ENCODE measurements around the gene HIRA. TPM values are rescaled to one million over a fixed set of nuclear protein-coding genes. Genes with fewer than 3 reads are reported as not detected.

HIRA gene
- total RNA-seq, 1 experiment from 2014 or later: 24.3 TPM

- DNase-seq (ENCODE audit: unreplicated experiment): no peak
- no peak overlapping the region for H3K27ac Mint-ChIP-seq (ENCODE audit: low read depth, unreplicated experiment)
- no TSS peak for BruUV-seq (replicated peaks)
- intact Hi-C loops (cut with micrococcal nuclease): no loop called here
- H3K9me3 Mint-ChIP-seq (ENCODE audit: unreplicated experiment): no peaks in the 10 kb centered on the region
- ChIA-PET POLR2A (interaction anchor here (0.8 kb wide), 1 partner anchor 96 kb away, joined by 4 read pairs; no protein-coding TSS in a partner anchor), CTCF (no interaction called here)
- no peaks in the 10 kb centered on the region for H3K4me1 Mint-ChIP-seq (ENCODE audit: insufficient read depth, unreplicated experiment)
- H3K27me3 Mint-ChIP-seq (ENCODE audit: insufficient read depth, unreplicated experiment): no peaks in the 10 kb centered on the region
- no peak for TF ChIP-seq CTCF (IDR thresholded peaks at IDR 0.05; ENCODE audit: unreplicated experiment)
- no peak overlapping the region for H3K4me3 Mint-ChIP-seq (ENCODE audit: unreplicated experiment)
- peaks cover 64% of the 10 kb centered on the region for H3K36me3 Mint-ChIP-seq (ENCODE audit: insufficient read depth, unreplicated experiment)
Measured at GRCh38 chr22:19352217-19352616, 79.3 kb downstream of the HIRA start.

GRCh38 chr22:19351604-19352003 lies 79.9 kb downstream of the HIRA start:
- ChIA-PET CTCF (no interaction called here), POLR2A (interaction anchor here (0.8 kb wide), 1 partner anchor 96 kb away, joined by 4 read pairs; no protein-coding TSS in a partner anchor)
- Mint-ChIP-seq H3K9me3 (ENCODE audit: unreplicated experiment) (no peaks in the 10 kb centered on the region), H3K27me3 (ENCODE audit: insufficient read depth, unreplicated experiment) (no peaks in the 10 kb centered on the region), H3K4me3 (ENCODE audit: unreplicated experiment) (no peak overlapping the region), H3K27ac (ENCODE audit: low read depth, unreplicated experiment) (peak overlapping the region; percentile 27), H3K4me1 (ENCODE audit: insufficient read depth, unreplicated experiment) (no peaks in the 10 kb centered on the region), H3K36me3 (ENCODE audit: insufficient read depth, unreplicated experiment) (peaks cover 67% of the 10 kb centered on the region)
- no peak for TF ChIP-seq CTCF (IDR thresholded peaks at IDR 0.05; ENCODE audit: unreplicated experiment)
- no peak for DNase-seq (ENCODE audit: unreplicated experiment)
- intact Hi-C loops (cut with micrococcal nuclease): no loop called here
- no TSS peak for BruUV-seq (replicated peaks)

- POLR2A ChIA-PET: no interaction called here
- Mint-ChIP-seq H3K9me3 (ENCODE audit: unreplicated experiment) (no peaks in the 10 kb centered on the region), H3K27me3 (ENCODE audit: insufficient read depth, unreplicated experiment) (no peaks in the 10 kb centered on the region), H3K4me3 (ENCODE audit: unreplicated experiment) (no peak overlapping the region), H3K4me1 (ENCODE audit: insufficient read depth, unreplicated experiment) (no peaks in the 10 kb centered on the region), H3K27ac (ENCODE audit: low read depth, unreplicated experiment) (no peak overlapping the region), H3K36me3 (ENCODE audit: insufficient read depth, unreplicated experiment) (peaks cover 67% of the 10 kb centered on the region)
- no peak for DNase-seq (ENCODE audit: unreplicated experiment)
- intact Hi-C loops (cut with micrococcal nuclease): no loop called here
- no peak for TF ChIP-seq CTCF (IDR thresholded peaks at IDR 0.05; ENCODE audit: unreplicated experiment)
- CTCF ChIA-PET: interaction anchor here (0.6 kb wide), 1 partner anchor 176 kb away, joined by 4 read pairs; no protein-coding TSS in a partner anchor
- BruUV-seq (replicated peaks): no TSS peak
Measured at GRCh38 chr22:19350947-19351346, 80.6 kb downstream of the HIRA start.

GRCh38 chr22:19350476-19350859 lies 81.1 kb downstream of the HIRA start:
- no TSS peak for BruUV-seq (replicated peaks)
- intact Hi-C loops (cut with micrococcal nuclease): no loop called here
- ChIA-PET POLR2A (interaction anchor here (1.3 kb wide), 1 partner anchor 39 kb away, joined by 3 read pairs; no protein-coding TSS in a partner anchor), CTCF (interaction anchor here (0.6 kb wide), 1 partner anchor 175 kb away, joined by 4 read pairs; no protein-coding TSS in a partner anchor)
- TF ChIP-seq CTCF (IDR thresholded peaks at IDR 0.05; ENCODE audit: unreplicated experiment): no peak
- no peaks in the 10 kb centered on the region for H3K27me3 Mint-ChIP-seq (ENCODE audit: insufficient read depth, unreplicated experiment)
- no peak overlapping the region for H3K4me3 Mint-ChIP-seq (ENCODE audit: unreplicated experiment)
- DNase-seq (ENCODE audit: unreplicated experiment): no peak
- H3K36me3 Mint-ChIP-seq (ENCODE audit: insufficient read depth, unreplicated experiment): peaks cover 62% of the 10 kb centered on the region
- no peaks in the 10 kb centered on the region for H3K4me1 Mint-ChIP-seq (ENCODE audit: insufficient read depth, unreplicated experiment)
- no peaks in the 10 kb centered on the region for H3K9me3 Mint-ChIP-seq (ENCODE audit: unreplicated experiment)
- H3K27ac Mint-ChIP-seq (ENCODE audit: low read depth, unreplicated experiment): no peak overlapping the region

Data from MCF 10A (cell line).